T-helper 2 cell treated with Interferon-gamma antibody and Interleukin-4, amounts not matched to agents 100 ng/mL and 5 ng/mL, for 36 hours (primary cell): ENCODE measurements around the gene NPPC. TPM values are rescaled to one million over a fixed set of nuclear protein-coding genes. Genes with fewer than 3 reads are reported as not detected.
"Not testable (repeated sequence)": the region's sequence is repeated elsewhere in the genome, so short reads cannot be mapped to it uniquely, and the experiment has no call there.

Experiments used
- intact Hi-C: fragments of 100-400 bp; cut with micrococcal nuclease; formaldehyde crosslinking; loops from one replicate; pipeline ENCODE4 v1.15.1; 2023
- total RNA-seq: library from RNA; stranded (reverse); gene quantifications from 2 replicates; pipeline ENCODE4 v1.2.3, GENCODE V29; 2022

NPPC gene
- total RNA-seq = not detected in 2 replicates

GRCh38 chr2:231926180-231926741 lies at the start of gene NPPC:
Gene NPPC, minus strand, starts transcription at chr2:231926396. Its CDS starts 147 bp downstream, at chr2:231926249.
- intact Hi-C loops = loop anchor here (1.0 to 5.0 kb wide), 2 partner anchors 216 to 306 kb away; no protein-coding TSS in a partner anchor

DNA sequence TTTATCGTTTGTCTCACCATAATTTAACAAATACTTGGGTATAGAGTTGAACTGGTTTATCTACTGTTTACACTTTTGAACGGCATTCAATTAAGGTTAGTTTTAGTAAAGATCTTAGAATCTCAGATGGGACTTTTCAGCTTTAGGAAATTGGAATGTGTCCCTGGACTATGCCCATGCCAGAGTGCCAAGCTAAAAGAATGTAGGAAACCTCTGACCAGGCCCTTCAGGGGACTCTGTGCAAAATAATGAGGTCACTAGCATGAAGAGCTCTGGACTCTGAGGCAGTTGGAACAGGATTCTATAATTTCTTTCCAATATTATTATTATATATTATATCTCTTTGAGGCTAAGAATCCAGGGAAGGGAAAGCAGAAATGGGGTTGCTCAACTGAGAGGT lies 48.8 kb upstream of the NPPC start:
- intact Hi-C loops = no loop called here

- intact Hi-C loops = no loop called here
Measured at GRCh38 chr2:231970461-231970860, 44.3 kb upstream of the NPPC start.

- intact Hi-C loops = no loop called here
Measured at GRCh38 chr2:231968820-231969219, 42.6 kb upstream of the NPPC start.

DNA sequence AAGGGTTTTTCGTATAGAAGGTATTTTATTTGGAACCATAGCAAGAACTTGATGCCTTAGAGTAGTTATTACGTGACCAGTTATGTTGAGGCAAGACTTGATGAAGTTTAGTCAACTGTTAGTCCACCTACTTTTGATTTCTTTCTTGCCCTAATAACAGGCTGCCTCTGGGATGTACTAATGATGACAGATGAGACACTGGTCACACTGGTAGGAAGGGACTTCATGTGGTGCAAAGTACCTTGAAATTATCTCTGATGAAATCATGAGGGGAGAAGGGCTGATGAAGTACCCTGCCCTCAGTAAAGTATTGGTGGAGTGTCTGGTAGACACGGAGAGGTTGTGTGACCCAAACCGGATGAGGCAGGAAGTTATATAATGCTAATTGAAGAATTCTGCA lies 40.7 kb upstream of the NPPC start:
- intact Hi-C loops = no loop called here

- intact Hi-C loops = no loop called here
Measured at GRCh38 chr2:231965102-231965501, 38.9 kb upstream of the NPPC start.

GRCh38 chr2:231961349-231962166 lies 35.4 kb upstream of the NPPC start, which contains the start of gene DIS3L2:
Gene DIS3L2, plus strand, starts transcription at chr2:231961713. Its CDS starts 53,215 bp downstream, at chr2:232014928.
- intact Hi-C loops = loop anchor here (1.0 to 5.0 kb wide), 3 partner anchors 179 to 589 kb away; partner anchors contain the start of genes EIF4E2, PDE6D and TIGD1

- intact Hi-C loops = loop anchor here (1.0 to 5.0 kb wide), 3 partner anchors 179 to 589 kb away; partner anchors contain the start of genes EIF4E2, PDE6D and TIGD1
Measured at GRCh38 chr2:231960810-231961348, 34.7 kb upstream of the NPPC start.

GRCh38 chr2:231957913-231958763 lies 31.9 kb upstream of the NPPC start:
- intact Hi-C loops = no loop called here

GRCh38 chr2:231955758-231956472 lies 29.7 kb upstream of the NPPC start:
- intact Hi-C loops = no loop called here

DNA sequence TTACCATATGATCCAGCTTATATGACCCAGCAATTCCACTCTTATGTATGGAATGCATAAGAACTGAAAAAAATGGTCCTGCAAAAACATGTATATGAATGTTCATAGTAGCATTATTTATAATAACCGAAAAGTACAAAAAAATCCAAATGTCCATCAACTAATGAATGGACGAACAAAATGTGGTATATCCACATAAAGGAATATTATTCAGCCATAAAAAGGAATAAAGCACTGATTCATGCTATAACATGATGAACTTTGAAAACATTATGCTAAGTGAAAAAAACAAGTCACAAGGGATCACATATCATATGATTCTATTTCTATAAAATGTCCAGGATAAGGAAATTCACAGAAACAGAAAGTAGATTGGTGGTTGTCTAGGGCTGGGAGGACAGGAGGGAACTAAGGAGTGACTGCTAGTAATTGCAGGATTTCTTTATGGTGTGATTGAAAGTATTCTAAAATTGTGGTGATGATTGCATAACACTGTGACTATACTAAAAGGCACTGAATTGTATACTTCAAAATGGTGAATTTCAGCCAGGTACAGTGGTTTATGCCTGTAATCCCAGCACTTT lies 25.3 kb upstream of the NPPC start:
- intact Hi-C loops = no loop called here

- intact Hi-C loops = no loop called here
Measured at GRCh38 chr2:231947694-231948093, 21.5 kb upstream of the NPPC start.

GRCh38 chr2:231947112-231947511 lies 20.9 kb upstream of the NPPC start:
- intact Hi-C loops = not testable (repeated sequence)

GRCh38 chr2:231946241-231946814 lies 20.1 kb upstream of the NPPC start:
- intact Hi-C loops = no loop called here

- intact Hi-C loops = no loop called here
Measured at GRCh38 chr2:231942180-231942579, 16.0 kb upstream of the NPPC start.

DNA sequence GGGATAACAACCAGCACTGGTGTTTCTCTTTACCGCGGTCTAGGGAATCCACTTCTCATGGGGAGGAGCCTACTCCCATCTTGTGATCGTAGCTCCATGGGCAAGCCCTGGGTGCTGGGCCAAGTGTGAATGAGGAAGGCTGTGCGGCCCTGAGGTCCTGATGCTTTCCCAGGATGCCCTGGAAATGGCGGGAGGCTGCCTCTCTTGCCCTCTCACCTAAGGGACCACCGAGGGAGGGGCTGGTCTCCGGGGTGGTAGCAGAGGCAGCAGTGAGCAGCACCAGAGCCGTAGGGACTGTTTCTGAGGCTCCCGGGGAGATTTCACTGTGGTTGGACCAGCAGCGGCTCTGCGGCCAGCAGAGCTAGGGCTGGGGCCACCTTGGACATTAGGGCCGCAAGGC lies 15.5 kb upstream of the NPPC start:
- intact Hi-C loops = no loop called here

DNA sequence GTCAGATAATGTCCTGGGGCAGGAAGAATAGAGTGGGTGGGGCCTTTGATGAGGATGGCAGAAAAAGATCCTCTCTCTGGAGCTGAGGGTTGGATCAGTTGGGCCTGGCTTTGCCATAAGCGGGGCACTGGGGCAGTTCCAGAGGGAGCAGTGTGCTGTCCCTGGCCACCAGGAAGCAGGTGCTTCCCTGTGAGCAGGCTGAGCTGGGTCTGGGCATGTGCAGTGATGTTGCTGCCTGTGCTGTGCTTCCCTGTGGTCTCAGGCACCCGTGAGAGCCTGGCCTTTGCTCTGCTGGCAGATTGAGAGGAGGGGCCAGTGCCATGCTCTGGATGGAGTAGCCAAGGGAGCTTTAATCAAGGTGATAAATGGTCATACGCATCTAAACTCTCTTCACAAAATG lies 14.6 kb upstream of the NPPC start:
- intact Hi-C loops = no loop called here

DNA sequence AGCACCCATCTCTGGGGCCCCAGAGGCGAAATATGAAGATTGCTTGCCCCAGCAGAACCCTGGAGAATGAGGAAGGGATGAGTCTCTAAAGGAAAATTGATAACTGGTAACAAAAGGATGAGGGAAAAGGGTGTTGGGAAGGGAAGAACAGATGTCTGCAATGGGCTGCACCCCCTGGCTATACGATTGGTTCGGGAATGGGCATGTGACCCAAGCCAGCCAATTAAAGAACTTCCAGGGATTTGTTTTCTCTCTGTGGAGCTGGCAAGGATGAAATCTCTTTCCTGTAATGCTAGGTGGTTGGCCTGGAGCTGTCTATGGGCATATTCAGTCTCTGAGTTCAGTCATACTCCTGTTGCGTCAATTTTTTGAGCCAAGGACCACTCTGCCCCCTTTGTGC lies 12.8 kb upstream of the NPPC start:
- intact Hi-C loops = no loop called here

GRCh38 chr2:231937057-231937456 lies 10.9 kb upstream of the NPPC start:
- intact Hi-C loops = no loop called here

DNA sequence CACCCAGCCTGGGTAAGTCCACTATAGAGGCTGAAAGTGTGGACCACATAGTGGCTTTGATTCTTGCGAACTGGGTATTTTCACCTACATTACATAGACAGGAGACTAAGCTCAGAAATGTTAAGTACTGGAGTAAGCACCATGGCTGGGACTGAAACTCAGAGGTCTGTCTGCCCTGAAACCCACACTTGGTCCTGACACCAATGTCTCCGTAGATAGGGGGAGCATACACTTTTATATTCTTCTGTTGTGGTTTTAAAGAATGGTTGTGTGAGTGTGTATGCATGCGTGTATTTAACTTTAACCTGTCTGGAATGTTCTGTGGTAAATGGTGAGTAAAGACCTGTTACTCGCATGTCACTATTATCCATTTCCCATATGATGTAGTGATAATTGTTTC lies 10.3 kb upstream of the NPPC start:
- intact Hi-C loops = no loop called here
